ENCODE measurements around the gene SUSD1.

The SUSD1 gene

GRCh38 chr9:112063151-112063550 lies 111.9 kb downstream of the SUSD1 start:
- DNase-seq, result no peak

- DNase-seq, result no peak
Observed at GRCh38 chr9:112061152-112061740, 113.9 kb downstream of the SUSD1 start.

- DNase-seq, result no peak
Observed at GRCh38 chr9:112059966-112060320, 115.2 kb downstream of the SUSD1 start.

GRCh38 chr9:112059145-112059965 lies 115.7 kb downstream of the SUSD1 start:
- DNase-seq, result no peak

GRCh38 chr9:112056996-112057395 lies 118.1 kb downstream of the SUSD1 start:
- no peak for DNase-seq

GRCh38 chr9:112054916-112055315 lies 120.2 kb downstream of the SUSD1 start:
- no peak for DNase-seq

GRCh38 chr9:112051812-112052211 lies 123.3 kb downstream of the SUSD1 start:
- no peak for DNase-seq

GRCh38 chr9:112050544-112051475 lies 124.3 kb downstream of the SUSD1 start:
- no peak for DNase-seq

GRCh38 chr9:112049811-112050516 lies 125.1 kb downstream of the SUSD1 start:
- no peak for DNase-seq

- no peak for DNase-seq
Observed at GRCh38 chr9:112048924-112049691, 126.0 kb downstream of the SUSD1 start.

GRCh38 chr9:112047538-112048066 lies 127.5 kb downstream of the SUSD1 start:
- no peak for DNase-seq

GRCh38 chr9:112046181-112046580 lies 128.9 kb downstream of the SUSD1 start:
- no peak for DNase-seq

GRCh38 chr9:112044881-112045280 lies 130.2 kb downstream of the SUSD1 start:
- DNase-seq, result no peak

GRCh38 chr9:112044186-112044585 lies 130.9 kb downstream of the SUSD1 start:
- no peak for DNase-seq

GRCh38 chr9:112043423-112043822 lies 131.7 kb downstream of the SUSD1 start:
- DNase-seq, result no peak

GRCh38 chr9:112042769-112043168 lies 132.3 kb downstream of the SUSD1 start:
- no peak for DNase-seq

GRCh38 chr9:112042244-112042638 lies 132.9 kb downstream of the SUSD1 start:
- no peak for DNase-seq

GRCh38 chr9:112041536-112042243 lies 133.4 kb downstream of the SUSD1 start:
- DNase-seq, result no peak

GRCh38 chr9:112041199-112041535 lies 133.9 kb downstream of the SUSD1 start:
- DNase-seq, result no peak

GRCh38 chr9:112038017-112038408 lies 137.1 kb downstream of the SUSD1 start:
- no peak for DNase-seq
